WTC11 (cell line): Measurements from ENCODE around the gene ZFP36L1. TPM values are rescaled to one million over a fixed set of nuclear protein-coding genes. Genes with fewer than 3 reads are reported as not detected.

Experiments used
- ATAC-seq: fragments of 200-7000 bp; cut with Tn5 transposase; 2 replicates; pipeline ENCODE4 v1.10.0; 2021; ENCODE audit warnings: mild to moderate bottlenecking, moderate library complexity
- CTCF ChIA-PET: fragments of 300-600 bp; sonication (Branson Sonifier 250); formaldehyde crosslinking; loops from one replicate; lab custom pipeline; 2021; ENCODE audit warnings: antibody characterized with exemption; lab: Charles Lee
- POLR2A ChIA-PET: fragments of 350-600 bp; sonication (Branson Sonifier 250); formaldehyde crosslinking; loops from one replicate; lab custom pipeline; 2021; ENCODE audit warnings: antibody characterized with exemption; lab: Charles Lee
- DNase-seq: peaks from one replicate; pipeline ENCODE4 v3.0.0; 2021; ENCODE audit warnings: low spot score
- H3K27ac Mint-ChIP-seq: 2 replicates; pipeline ENCODE4 v1.8.0; 2021; ENCODE audit warnings: mixed read lengths
- H3K27me3 Mint-ChIP-seq: 2 replicates; pipeline ENCODE4 v1.8.0; 2021; ENCODE audit warnings: low read depth, mild to moderate bottlenecking, moderate library complexity, mixed read lengths
- H3K36me3 Mint-ChIP-seq: 2 replicates; pipeline ENCODE4 v1.8.0; 2021; ENCODE audit warnings: mixed read lengths
- H3K4me1 Mint-ChIP-seq: 2 replicates; pipeline ENCODE4 v1.8.0; 2022; ENCODE audit warnings: mixed read lengths
- H3K4me3 Mint-ChIP-seq: 2 replicates; pipeline ENCODE4 v1.8.0; 2021; ENCODE audit warnings: mild to moderate bottlenecking, moderate library complexity, mixed read lengths
- H3K9me3 Mint-ChIP-seq: 2 replicates; pipeline ENCODE4 v1.8.0; 2021; ENCODE audit warnings: mixed read lengths
- CDX4 ChIP-seq: fragments of 250-450 bp; sonication (Bioruptor Pico); IDR thresholded peaks from 2 replicates; pipeline ENCODE4 v1.9.0; 2021; ENCODE audit warnings: moderate library complexity, mild to moderate bottlenecking, inconsistent platforms, borderline replicate concordance
- CREM ChIP-seq: sonication (generic); formaldehyde crosslinking; IDR thresholded peaks from 2 replicates; pipeline ENCODE4 v1.8.1; 2022; ENCODE audit warnings: mild to moderate bottlenecking, missing genetic modification reagents, moderate library complexity
- EMX1 ChIP-seq: fragments of 250-450 bp; sonication (Bioruptor Pico); IDR thresholded peaks from 2 replicates; pipeline ENCODE4 v1.8.0; 2021; ENCODE audit warnings: mild to moderate bottlenecking
- FOXP4 ChIP-seq: sonication (generic); formaldehyde crosslinking; IDR thresholded peaks from 2 replicates; pipeline ENCODE4 v1.8.0; 2022; ENCODE audit warnings: mild to moderate bottlenecking, missing genetic modification reagents
- GRHL2 ChIP-seq: fragments of 250-450 bp; sonication (Bioruptor Pico); IDR thresholded peaks from 2 replicates; pipeline ENCODE4 v1.8.0; 2022; ENCODE audit warnings: mild to moderate bottlenecking, moderate library complexity; ENCODE audit not compliant: insufficient replicate concordance, severe bottlenecking
- HMGXB4 ChIP-seq: sonication (generic); formaldehyde crosslinking; IDR thresholded peaks from 2 replicates; pipeline ENCODE4 v1.8.1; 2023; ENCODE audit warnings: mild to moderate bottlenecking, moderate library complexity, missing genetic modification reagents
- JUN ChIP-seq: sonication (generic); formaldehyde crosslinking; IDR thresholded peaks from 2 replicates; pipeline ENCODE4 v1.8.0; 2023; ENCODE audit warnings: mild to moderate bottlenecking, missing genetic modification reagents
- KAT7 ChIP-seq: sonication (generic); formaldehyde crosslinking; IDR thresholded peaks from 2 replicates; pipeline ENCODE4 v1.8.1; 2023; ENCODE audit warnings: missing genetic modification reagents, mild to moderate bottlenecking, borderline replicate concordance
- OVOL2 ChIP-seq: fragments of 250-450 bp; sonication (Bioruptor Pico); IDR thresholded peaks from 2 replicates; pipeline ENCODE4 v1.9.0; 2021; ENCODE audit warnings: mild to moderate bottlenecking, borderline replicate concordance
- PRDM15 ChIP-seq: sonication (generic); formaldehyde crosslinking; IDR thresholded peaks from 2 replicates; pipeline ENCODE4 v1.8.0; 2022; ENCODE audit warnings: missing genetic modification reagents
- RORB ChIP-seq: fragments of 250-450 bp; sonication (Bioruptor Pico); IDR thresholded peaks from 2 replicates; pipeline ENCODE4 v1.9.0; 2021; ENCODE audit warnings: mild to moderate bottlenecking
- SP1 ChIP-seq: sonication (generic); formaldehyde crosslinking; conservative IDR thresholded peaks from 2 replicates; pipeline ENCODE4 v1.8.1; 2022; ENCODE audit warnings: missing genetic modification reagents
- USF2 ChIP-seq: sonication (generic); formaldehyde crosslinking; IDR thresholded peaks from 2 replicates; pipeline ENCODE4 v1.8.1; 2023; ENCODE audit warnings: mild to moderate bottlenecking, missing genetic modification reagents, moderate library complexity
- ZNF121 ChIP-seq: sonication (generic); formaldehyde crosslinking; IDR thresholded peaks from 2 replicates; pipeline ENCODE4 v1.8.0; 2023; ENCODE audit warnings: missing genetic modification reagents
- ZNF317 ChIP-seq: sonication (generic); formaldehyde crosslinking; IDR thresholded peaks from 2 replicates; pipeline ENCODE4 v1.8.1; 2023; ENCODE audit warnings: low read depth, mild to moderate bottlenecking, moderate library complexity, missing genetic modification reagents, borderline replicate concordance
- ZNF396 ChIP-seq: fragments of 250-450 bp; sonication (Bioruptor Pico); IDR thresholded peaks from 2 replicates; pipeline ENCODE4 v1.8.0; 2021; ENCODE audit warnings: mild to moderate bottlenecking, moderate library complexity, borderline replicate concordance
- ZNF423 ChIP-seq: fragments of 250-450 bp; sonication (Bioruptor Pico); IDR thresholded peaks from 2 replicates; pipeline ENCODE4 v2.1.2; 2022; ENCODE audit warnings: mild to moderate bottlenecking, moderate library complexity
- total RNA-seq: library from RNA; stranded (reverse); gene quantifications from 3 replicates; pipeline ENCODE4 v1.2.3, GENCODE V29; 2021
- TF ChIP-seq, protein P1 (sequence below): sonication (generic); formaldehyde crosslinking; IDR thresholded peaks from 2 replicates; pipeline ENCODE4 v1.8.1; 2023; ENCODE audit warnings: mild to moderate bottlenecking, missing genetic modification reagents, moderate library complexity
- TF ChIP-seq, protein P2 (sequence below): fragments of 250-450 bp; sonication (Bioruptor Pico); IDR thresholded peaks from 2 replicates; pipeline ENCODE4 v1.9.0; 2021; ENCODE audit warnings: mild to moderate bottlenecking
- TF ChIP-seq, protein P3 (sequence below): fragments of 250-450 bp; sonication (Bioruptor Pico); IDR thresholded peaks from 2 replicates; pipeline ENCODE4 v2.1.2; 2022; ENCODE audit warnings: mild to moderate bottlenecking, moderate library complexity

ZFP36L1 gene
- total RNA-seq, 1 experiment from 2014 or later = 132 TPM

- Mint-ChIP-seq H3K27ac (no peak overlapping the region), H3K4me1 (no peaks in the 10 kb centered on the region), H3K27me3 (no peaks in the 10 kb centered on the region), H3K9me3 (no peaks in the 10 kb centered on the region), H3K36me3 (no peaks in the 10 kb centered on the region), H3K4me3 (no peak overlapping the region)
- no peak for DNase-seq
- ATAC-seq = no peak
- TF ChIP-seq, protein P1, sequence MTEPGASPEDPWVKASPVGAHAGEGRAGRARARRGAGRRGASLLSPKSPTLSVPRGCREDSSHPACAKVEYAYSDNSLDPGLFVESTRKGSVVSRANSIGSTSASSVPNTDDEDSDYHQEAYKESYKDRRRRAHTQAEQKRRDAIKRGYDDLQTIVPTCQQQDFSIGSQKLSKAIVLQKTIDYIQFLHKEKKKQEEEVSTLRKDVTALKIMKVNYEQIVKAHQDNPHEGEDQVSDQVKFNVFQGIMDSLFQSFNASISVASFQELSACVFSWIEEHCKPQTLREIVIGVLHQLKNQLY = no peak
- no peak for TF ChIP-seq FOXP4 (CRISPR knock-in tag)
- TF ChIP-seq, protein P2, sequence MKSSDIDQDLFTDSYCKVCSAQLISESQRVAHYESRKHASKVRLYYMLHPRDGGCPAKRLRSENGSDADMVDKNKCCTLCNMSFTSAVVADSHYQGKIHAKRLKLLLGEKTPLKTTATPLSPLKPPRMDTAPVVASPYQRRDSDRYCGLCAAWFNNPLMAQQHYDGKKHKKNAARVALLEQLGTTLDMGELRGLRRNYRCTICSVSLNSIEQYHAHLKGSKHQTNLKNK (CRISPR knock-in tag) = no peak
- TF ChIP-seq ZNF396 (CRISPR knock-in tag) = no peak
- TF ChIP-seq CDX4 (CRISPR knock-in tag) = no peak
- CTCF ChIA-PET = interaction anchor here (0.6 to 1.6 kb wide), 3 partner anchors 10 to 96 kb away, joined by 3 to 6 read pairs (median 3); no protein-coding TSS in a partner anchor
- POLR2A ChIA-PET = no interaction called here
Observed at GRCh38 chr14:68756734-68757133, 36.1 kb downstream of the ZFP36L1 start.

DNA sequence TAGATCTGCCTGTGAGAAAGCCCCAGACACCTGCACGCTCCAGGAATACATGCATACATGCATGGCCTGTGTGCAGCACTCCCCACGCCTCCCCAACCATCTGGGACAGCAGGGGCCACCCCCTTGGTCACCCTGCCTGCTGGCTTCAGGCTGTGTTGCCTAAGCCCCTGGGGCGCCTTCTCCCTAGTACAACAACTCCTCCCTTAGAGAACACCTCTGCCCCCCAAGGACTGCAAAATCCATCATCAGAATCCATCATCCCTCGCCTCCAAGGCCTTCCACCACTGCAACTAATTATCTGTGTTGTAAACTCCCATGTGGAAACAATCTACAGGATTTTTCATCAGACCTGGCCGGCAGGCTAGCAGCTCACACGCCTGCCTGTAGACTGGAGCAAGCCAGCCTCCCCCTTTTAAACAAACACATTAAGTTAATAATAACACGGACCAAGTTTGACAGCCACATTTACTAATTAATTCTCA lies 36.8 kb downstream of the ZFP36L1 start:
- H3K27me3 Mint-ChIP-seq = no peaks in the 10 kb centered on the region
- TF ChIP-seq RORB (no peak), USF2 (CRISPR knock-in tag) (no peak), CREM (no peak), PRDM15 (no peak), KAT7 (no peak), SP1 (no peak)
- H3K9me3 Mint-ChIP-seq = no peaks in the 10 kb centered on the region
- no peaks in the 10 kb centered on the region for H3K36me3 Mint-ChIP-seq
- no peak for ATAC-seq
- CTCF ChIA-PET = interaction anchor here (1.2 kb wide), 1 partner anchor 10 kb away, joined by 3 read pairs; no protein-coding TSS in a partner anchor
- DNase-seq = no peak
- H3K4me1 Mint-ChIP-seq = no peaks in the 10 kb centered on the region
- no peak overlapping the region for H3K27ac Mint-ChIP-seq
- POLR2A ChIA-PET = no interaction called here
- H3K4me3 Mint-ChIP-seq = no peak overlapping the region

- CTCF ChIA-PET = interaction anchor here (1.2 kb wide), 1 partner anchor 11 kb away, joined by 3 read pairs; no protein-coding TSS in a partner anchor
- H3K36me3 Mint-ChIP-seq = no peaks in the 10 kb centered on the region
- TF ChIP-seq ZNF317 (CRISPR knock-in tag) (no peak), EMX1 (no peak), OVOL2 (CRISPR knock-in tag) (no peak), JUN (CRISPR knock-in tag) (no peak), HMGXB4 (CRISPR knock-in tag) (no peak), GRHL2 (CRISPR knock-in tag) (no peak), ZNF423 (CRISPR knock-in tag) (no peak), ZNF121 (no peak)
- TF ChIP-seq, protein P1 = no peak
- TF ChIP-seq, protein P3, sequence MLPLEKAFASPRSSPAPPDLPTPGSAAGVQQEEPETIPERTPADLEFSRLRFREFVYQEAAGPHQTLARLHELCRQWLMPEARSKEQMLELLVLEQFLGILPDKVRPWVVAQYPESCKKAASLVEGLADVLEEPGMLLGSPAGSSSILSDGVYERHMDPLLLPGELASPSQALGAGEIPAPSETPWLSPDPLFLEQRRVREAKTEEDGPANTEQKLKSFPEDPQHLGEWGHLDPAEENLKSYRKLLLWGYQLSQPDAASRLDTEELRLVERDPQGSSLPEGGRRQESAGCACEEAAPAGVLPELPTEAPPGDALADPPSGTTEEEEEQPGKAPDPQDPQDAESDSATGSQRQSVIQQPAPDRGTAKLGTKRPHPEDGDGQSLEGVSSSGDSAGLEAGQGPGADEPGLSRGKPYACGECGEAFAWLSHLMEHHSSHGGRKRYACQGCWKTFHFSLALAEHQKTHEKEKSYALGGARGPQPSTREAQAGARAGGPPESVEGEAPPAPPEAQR = no peak
Observed at GRCh38 chr14:68755016-68755353, 37.9 kb downstream of the ZFP36L1 start.

More at GRCh38 chr14:68755016-68755353, 37.9 kb downstream of the ZFP36L1 start:
- Mint-ChIP-seq H3K4me1 (no peaks in the 10 kb centered on the region), H3K4me3 (no peak overlapping the region), H3K27me3 (no peaks in the 10 kb centered on the region), H3K27ac (no peak overlapping the region), H3K9me3 (no peaks in the 10 kb centered on the region)
- DNase-seq (no peak), ATAC-seq (no peak)
- POLR2A ChIA-PET = interaction anchor here (0.6 kb wide), 1 partner anchor 808 kb away, joined by 3 read pairs; no protein-coding TSS in a partner anchor
